GM19328 (cell line): Measurements from ENCODE around the gene CLEC6A.
"Not testable (repeated sequence)": the region's sequence is repeated elsewhere in the genome, so short reads cannot be mapped to it uniquely, and the experiment has no call there.

Experiments
- ATAC-seq: cut with Tn5 transposase; IDR thresholded peaks from one replicate; pipeline ENCODE4 v1.9.1; 2021; ENCODE audit warnings: mild to moderate bottlenecking, moderate library complexity; ENCODE audit not compliant: unreplicated experiment

The CLEC6A gene

GRCh38 chr12:8493084-8493483, 37.3 kb downstream of the CLEC6A start:
- ATAC-seq = peak; percentile 96

GRCh38 chr12:8495671-8496070, 39.9 kb downstream of the CLEC6A start:
- ATAC-seq = not testable (repeated sequence)

GRCh38 chr12:8496074-8496473, 40.3 kb downstream of the CLEC6A start:
- not testable (repeated sequence) for ATAC-seq

DNA sequence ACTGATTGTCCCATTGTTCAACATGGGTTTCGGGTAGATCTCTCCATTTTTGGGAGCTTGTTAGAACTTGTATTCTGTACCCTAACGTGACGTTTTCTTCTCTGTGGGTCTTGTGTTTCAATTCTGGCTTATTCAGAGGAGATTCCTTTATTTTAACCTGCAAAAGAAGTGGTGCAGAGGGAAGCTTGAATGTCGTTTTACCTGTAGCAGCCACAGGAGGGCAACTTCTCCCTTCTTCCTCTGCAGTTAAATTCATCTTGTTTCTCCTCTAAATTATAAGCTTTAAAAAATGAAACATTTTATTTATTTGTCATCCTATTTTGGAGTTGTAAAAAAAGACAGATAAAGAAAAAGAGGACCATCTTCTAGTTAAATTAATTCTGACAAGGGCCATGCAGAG, 43.9 kb downstream of the CLEC6A start:
- ATAC-seq = no peak

DNA sequence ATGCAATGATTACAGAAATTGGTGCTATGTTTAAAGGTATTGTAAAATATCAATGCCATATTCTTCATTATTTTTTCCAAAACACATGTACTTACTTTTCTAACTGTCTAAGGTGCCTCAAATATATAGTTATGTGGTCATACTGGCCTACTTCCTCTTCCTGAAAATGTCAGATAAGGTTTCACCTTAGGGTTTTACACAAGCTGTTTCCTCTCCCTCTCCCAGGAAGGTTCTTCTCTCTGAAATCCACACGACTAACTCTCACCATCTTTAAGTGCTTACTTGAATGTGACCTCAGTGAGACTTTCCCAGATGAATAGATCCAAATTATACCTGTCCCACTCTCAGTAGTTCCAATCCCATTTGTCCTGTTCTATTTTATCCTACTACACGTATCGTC, 46.0 kb downstream of the CLEC6A start:
- no peak for ATAC-seq

GRCh38 chr12:8504351-8504750, 48.6 kb downstream of the CLEC6A start:
- ATAC-seq = no peak

- no peak for ATAC-seq
These were observed 51.8 kb downstream of the CLEC6A start for GRCh38 chr12:8507596-8507995.

- ATAC-seq = no peak
These were observed 52.5 kb downstream of the CLEC6A start for GRCh38 chr12:8508223-8508622.

GRCh38 chr12:8508910-8509841, 53.4 kb downstream of the CLEC6A start:
- ATAC-seq = no peak

DNA sequence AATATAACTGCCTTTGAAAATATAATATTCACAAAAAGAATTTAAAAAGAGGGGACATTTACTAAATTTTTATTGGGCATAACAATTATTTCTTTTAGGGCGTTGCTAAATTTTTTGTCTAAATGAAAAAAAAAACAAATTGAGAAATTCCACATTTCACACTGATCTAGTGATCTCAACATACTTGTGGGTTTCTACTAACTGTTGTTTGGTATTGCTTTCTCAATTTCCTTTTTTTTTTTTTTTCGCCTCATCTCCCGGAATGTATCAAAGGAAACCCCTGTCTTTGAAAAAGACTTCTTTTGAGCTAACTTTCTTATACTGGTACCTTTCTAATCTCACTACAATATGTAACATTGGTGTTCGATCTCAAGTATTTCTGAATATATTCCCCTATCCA, 57.5 kb downstream of the CLEC6A start, which contains the start of gene CLEC4D:
Gene CLEC4D (plus strand): TSS at position 248 of the 400 bp plus-strand sequence. CDS start 230 bp downstream, outside the sequence.
- ATAC-seq = no peak

DNA sequence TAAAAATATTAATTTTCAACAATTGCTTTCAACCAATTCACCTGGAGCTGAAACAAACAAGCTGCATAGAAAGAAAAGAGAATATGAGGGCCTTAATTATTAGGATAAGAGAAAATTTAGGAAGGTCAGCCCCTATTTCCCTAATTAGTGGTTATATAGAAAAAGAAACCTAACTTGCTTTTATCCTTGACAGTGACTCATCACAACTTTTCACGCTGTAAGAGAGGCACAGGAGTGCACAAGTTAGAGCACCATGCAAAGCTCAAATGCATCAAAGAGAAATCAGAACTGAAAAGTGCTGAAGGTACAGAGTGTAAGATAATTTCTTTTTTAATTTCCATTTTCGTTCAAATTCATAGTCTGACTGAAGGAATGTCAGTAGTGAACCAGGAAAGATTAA, 62.2 kb downstream of the CLEC6A start:
- ATAC-seq = no peak

- ATAC-seq = no peak
These were observed 63.4 kb downstream of the CLEC6A start for GRCh38 chr12:8519171-8519570.

DNA sequence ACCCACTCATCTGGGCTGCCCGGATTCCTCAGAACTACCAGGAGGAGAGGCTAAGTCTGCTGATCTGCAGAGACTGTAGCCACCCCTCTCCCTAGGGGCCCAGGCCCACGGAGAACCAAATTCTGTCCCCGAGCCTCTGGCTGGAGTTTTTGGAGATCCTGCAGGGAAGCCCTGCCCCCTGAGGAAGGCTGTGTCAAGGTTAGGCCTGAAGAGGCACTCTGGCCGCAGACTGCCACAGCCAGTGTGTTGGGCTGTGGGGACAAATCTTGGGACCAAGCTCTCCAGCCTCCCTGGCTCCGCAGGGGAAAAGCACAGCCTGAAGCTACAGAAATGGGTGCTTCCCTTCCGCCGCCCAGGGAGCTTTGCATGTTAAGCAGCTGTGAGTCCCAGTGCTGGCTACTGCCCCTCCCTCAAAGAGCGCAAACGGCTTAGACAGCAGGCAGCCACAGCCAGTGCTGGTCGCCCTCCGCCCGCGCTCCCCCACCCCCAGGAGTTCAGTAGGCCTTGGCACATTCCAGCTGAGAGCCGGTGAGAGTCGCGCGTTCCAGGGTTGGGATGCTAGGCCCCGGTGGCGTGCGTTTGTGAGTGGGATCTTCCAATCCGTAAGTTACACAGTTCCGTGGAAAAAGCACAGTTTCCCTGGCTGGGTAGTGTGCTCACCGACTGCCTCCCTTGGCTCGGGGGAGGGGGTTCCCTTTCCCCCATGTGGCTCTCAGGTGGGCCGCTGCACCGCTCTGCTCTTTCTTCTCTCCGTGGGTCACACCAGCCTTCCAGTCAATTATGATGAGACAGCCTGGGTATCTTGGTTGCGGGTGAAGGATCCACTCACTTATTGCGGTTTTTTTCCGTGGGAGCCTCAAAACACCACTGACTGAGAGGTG, 71.7 kb downstream of the CLEC6A start:
- ATAC-seq = no peak
